HG02885 (cell line): ENCODE measurements around the gene TRPV2.

Experiments
- ATAC-seq: cut with Tn5 transposase; IDR thresholded peaks from one replicate; pipeline ENCODE4 v1.9.1; 2021; ENCODE audit warnings: mild to moderate bottlenecking; ENCODE audit not compliant: unreplicated experiment, poor library complexity

The TRPV2 gene

GRCh38 chr17:16453493-16453851 is 38.1 kb downstream of the TRPV2 start:
- ATAC-seq = no peak

GRCh38 chr17:16455997-16456741 is 40.8 kb downstream of the TRPV2 start:
- no peak for ATAC-seq

- ATAC-seq = no peak
Measured at GRCh38 chr17:16456742-16457316, 41.5 kb downstream of the TRPV2 start.

- no peak for ATAC-seq
Measured at GRCh38 chr17:16459271-16459670, 43.9 kb downstream of the TRPV2 start.

GRCh38 chr17:16459855-16460550 is 44.6 kb downstream of the TRPV2 start:
- no peak for ATAC-seq

- no peak for ATAC-seq
Measured at GRCh38 chr17:16460796-16461605, 45.6 kb downstream of the TRPV2 start.

GRCh38 chr17:16461606-16461866 is 46.2 kb downstream of the TRPV2 start:
- ATAC-seq = no peak

- no peak for ATAC-seq
Measured at GRCh38 chr17:16462070-16462864, 46.9 kb downstream of the TRPV2 start.

GRCh38 chr17:16463358-16464302 is 48.3 kb downstream of the TRPV2 start:
- ATAC-seq = no peak

GRCh38 chr17:16464303-16465051 is 49.1 kb downstream of the TRPV2 start:
- ATAC-seq = no peak

GRCh38 chr17:16465052-16465312 is 49.6 kb downstream of the TRPV2 start:
- no peak for ATAC-seq

GRCh38 chr17:16465861-16466338 is 50.5 kb downstream of the TRPV2 start:
- ATAC-seq = no peak

GRCh38 chr17:16466407-16466806 is 51.0 kb downstream of the TRPV2 start:
- ATAC-seq = no peak

GRCh38 chr17:16467044-16467443 is 51.7 kb downstream of the TRPV2 start:
- no peak for ATAC-seq

GRCh38 chr17:16467886-16468285 is 52.5 kb downstream of the TRPV2 start:
- no peak for ATAC-seq

GRCh38 chr17:16468428-16468992 is 53.1 kb downstream of the TRPV2 start:
- no peak for ATAC-seq

- ATAC-seq = no peak
Measured at GRCh38 chr17:16470265-16470664, 54.9 kb downstream of the TRPV2 start.

- no peak for ATAC-seq
Measured at GRCh38 chr17:16471295-16471694, 55.9 kb downstream of the TRPV2 start.
